ENCODE data around the gene ZNF805.

Gene ZNF805

DNA sequence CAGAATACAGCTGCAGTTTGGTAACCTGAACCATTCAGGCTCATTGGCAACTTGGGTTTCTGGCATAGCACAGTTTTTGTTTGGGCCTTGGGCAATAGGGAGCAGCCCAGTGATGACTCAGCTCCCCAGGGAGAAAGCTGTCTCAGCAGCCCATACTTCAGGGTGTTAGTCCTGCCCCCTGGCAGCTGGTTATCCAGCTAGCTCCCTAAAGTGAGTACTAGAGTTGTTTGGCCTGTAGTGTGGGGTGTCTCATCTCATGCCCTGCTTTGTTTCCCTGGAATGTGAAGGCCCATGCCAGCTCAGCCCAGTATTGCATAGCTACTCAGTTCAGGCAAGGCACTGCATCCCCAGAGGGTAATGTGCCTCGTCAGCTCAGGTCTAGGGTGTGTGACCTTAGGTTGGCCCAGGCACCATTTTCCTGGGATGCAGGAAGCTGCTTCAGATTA lies 61.6 kb downstream of the ZNF805 start:
- DNase-seq (ENCODE audit: extremely low read depth, insufficient read length): no peak
- H3K27me3 ChIP-seq (replicated peaks; ENCODE audit: control insufficient read depth, insufficient read depth, low read length): no peaks in the 10 kb centered on the region
- H3K4me3 ChIP-seq (replicated peaks; ENCODE audit: low read depth, low read length): no peak overlapping the region
- H3K36me3 ChIP-seq (ENCODE audit: control insufficient read depth, insufficient read depth, low read length): peaks cover 17% of the 10 kb centered on the region
- TF ChIP-seq, protein P1, sequence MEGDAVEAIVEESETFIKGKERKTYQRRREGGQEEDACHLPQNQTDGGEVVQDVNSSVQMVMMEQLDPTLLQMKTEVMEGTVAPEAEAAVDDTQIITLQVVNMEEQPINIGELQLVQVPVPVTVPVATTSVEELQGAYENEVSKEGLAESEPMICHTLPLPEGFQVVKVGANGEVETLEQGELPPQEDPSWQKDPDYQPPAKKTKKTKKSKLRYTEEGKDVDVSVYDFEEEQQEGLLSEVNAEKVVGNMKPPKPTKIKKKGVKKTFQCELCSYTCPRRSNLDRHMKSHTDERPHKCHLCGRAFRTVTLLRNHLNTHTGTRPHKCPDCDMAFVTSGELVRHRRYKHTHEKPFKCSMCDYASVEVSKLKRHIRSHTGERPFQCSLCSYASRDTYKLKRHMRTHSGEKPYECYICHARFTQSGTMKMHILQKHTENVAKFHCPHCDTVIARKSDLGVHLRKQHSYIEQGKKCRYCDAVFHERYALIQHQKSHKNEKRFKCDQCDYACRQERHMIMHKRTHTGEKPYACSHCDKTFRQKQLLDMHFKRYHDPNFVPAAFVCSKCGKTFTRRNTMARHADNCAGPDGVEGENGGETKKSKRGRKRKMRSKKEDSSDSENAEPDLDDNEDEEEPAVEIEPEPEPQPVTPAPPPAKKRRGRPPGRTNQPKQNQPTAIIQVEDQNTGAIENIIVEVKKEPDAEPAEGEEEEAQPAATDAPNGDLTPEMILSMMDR (IDR thresholded peaks at IDR 0.05; ENCODE audit: insufficient read depth, low read length, poor library complexity, severe bottlenecking): no peak

DNA sequence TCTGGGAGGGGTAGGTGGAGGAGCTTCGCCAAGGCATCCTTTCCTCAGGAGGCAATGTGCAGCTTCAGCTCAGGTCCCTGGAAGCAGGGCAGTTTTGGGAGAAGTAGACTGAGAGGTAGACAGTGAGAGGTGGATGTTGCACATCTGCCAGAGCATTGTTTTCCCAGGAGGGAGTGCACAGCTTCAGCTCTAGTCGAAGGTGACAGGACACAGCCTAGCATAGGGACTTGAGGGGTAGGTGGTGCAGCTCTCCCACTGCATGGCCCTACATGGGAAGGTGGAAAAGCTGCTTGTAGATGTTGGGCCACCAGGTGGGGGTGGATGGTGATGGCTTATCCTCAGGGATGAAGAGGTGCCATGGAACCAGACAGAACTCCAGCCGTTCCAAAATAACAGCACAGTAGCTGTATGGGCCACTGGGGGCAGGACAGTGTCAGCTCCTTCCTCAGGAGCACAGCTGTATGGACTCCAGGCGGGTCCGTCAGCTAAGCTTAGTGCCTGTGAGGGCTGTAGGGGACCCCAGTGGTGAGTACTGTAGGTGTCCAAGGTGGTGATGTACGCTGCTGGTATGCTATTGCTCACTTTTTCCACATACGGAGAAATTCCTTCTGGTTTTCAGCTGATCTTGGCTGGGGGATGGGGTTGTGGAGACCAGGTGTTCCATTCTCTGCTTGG lies 62.4 kb downstream of the ZNF805 start:
- H3K36me3 ChIP-seq (ENCODE audit: control insufficient read depth, insufficient read depth, low read length): peaks cover 17% of the 10 kb centered on the region
- TF ChIP-seq, protein P1 (IDR thresholded peaks at IDR 0.05; ENCODE audit: insufficient read depth, low read length, poor library complexity, severe bottlenecking): no peak
- H3K27me3 ChIP-seq (replicated peaks; ENCODE audit: control insufficient read depth, insufficient read depth, low read length): no peaks in the 10 kb centered on the region
- H3K4me3 ChIP-seq (replicated peaks; ENCODE audit: low read depth, low read length): no peak overlapping the region
- DNase-seq (ENCODE audit: extremely low read depth, insufficient read length): no peak

Measured in GM06990 (cell line).